DOHH2 (cell line): ENCODE measurements around the gene USH2A.

ENCODE experiments used
- CTCF ChIP-seq: fragments of 200-600 bp; sonication (generic); IDR thresholded peaks from one replicate; pipeline ENCODE4 v1.5.1; 2014; ENCODE audit warnings: antibody characterized with exemption, mild to moderate bottlenecking, low read depth, low read length; ENCODE audit not compliant: poor library complexity, severe bottlenecking
- EZH2phosphoT487 ChIP-seq: fragments of 200-600 bp; sonication (generic); IDR thresholded peaks from 2 replicates; pipeline ENCODE4 v1.6.1; 2017; ENCODE audit warnings: borderline replicate concordance, mild to moderate bottlenecking, antibody characterized with exemption, low read length, moderate library complexity, mixed read lengths

DNA sequence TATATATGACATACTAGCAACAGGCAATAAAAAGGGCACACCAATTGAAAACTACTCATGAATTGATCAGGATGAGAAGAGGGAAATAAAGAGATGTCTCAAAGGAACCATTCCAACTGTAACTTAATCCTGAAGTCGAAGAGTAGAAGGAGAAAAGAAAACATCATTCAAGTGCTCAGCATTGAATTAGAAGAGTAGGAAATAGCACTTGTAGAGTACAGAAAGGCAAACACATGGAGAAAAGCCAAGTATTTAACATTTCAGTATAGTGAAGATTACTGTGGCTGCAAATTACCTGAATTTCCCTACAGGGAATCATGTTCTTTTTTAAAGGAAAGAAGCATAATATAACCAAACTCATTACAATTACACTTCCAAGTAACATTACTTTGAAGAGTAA is 651.1 kb downstream of the USH2A start:
- TF ChIP-seq EZH2phosphoT487: no peak
- no peak for TF ChIP-seq CTCF
